ENCODE data around the gene SAC3D1. TPM values are rescaled to one million over a fixed set of nuclear protein-coding genes. Genes with fewer than 3 reads are reported as not detected.
A peak's percentile ranks its signal among the peaks of the same experiment; 100 is the strongest.

Gene SAC3D1
- total and polyA plus RNA-seq, 9 of the 15 experiments (the other 6 are each of a cell fraction or from before 2014, with no cell fraction given), result 0.20 to 35.2 (median 5.8) TPM

DNA sequence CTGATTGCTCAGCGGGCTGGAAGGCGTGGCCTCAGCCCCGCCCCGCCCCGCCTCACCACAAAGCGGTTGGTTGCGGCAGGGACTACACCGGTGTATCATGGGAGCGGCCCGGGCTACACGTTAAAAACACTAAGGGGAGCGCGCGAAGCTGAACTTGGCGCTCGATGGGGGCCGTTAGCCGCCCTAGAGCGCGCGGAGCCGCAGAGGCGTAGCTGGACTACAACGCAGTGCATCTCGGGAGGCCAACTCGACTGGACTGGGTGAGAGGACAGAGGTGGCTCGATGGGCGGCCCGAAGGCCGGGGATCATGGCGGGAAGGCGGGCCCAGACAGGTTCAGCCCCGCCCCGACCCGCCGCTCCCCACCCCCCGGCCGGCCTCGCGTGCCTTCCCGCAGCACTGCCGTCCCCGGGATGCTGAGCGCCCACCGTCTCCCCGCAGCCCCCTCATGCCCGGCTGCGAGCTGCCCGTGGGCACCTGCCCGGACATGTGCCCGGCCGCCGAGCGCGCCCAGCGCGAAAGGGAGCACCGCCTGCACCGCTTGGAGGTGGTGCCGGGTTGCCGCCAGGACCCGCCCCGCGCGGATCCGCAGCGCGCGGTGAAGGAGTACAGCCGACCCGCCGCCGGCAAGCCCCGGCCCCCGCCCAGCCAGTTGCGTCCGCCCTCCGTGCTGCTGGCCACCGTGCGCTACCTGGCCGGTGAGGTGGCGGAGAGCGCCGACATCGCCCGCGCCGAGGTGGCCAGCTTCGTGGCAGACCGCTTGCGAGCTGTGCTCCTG is at the start of gene SAC3D1 (continued):
- no peak for TF ChIP-seq TGIF2 (CRISPR knock-in tag; IDR thresholded peaks at IDR 0.05)
- TF ChIP-seq ZNF695 (CRISPR knock-in tag; IDR thresholded peaks at IDR 0.05), result no peak
- TF ChIP-seq ZNF146 (CRISPR knock-in tag; IDR thresholded peaks at IDR 0.05; ENCODE audit: unreplicated experiment), result no peak
- TF ChIP-seq CREBBP (IDR thresholded peaks at IDR 0.05; ENCODE audit: low read depth, low read length), result no peak
- no peak for TF ChIP-seq ZFP1 (CRISPR knock-in tag; IDR thresholded peaks at IDR 0.05)
- TF ChIP-seq SMAD4 (CRISPR knock-in tag; conservative IDR thresholded peaks at IDR 0.05), result peak; percentile 34
- no peak for TF ChIP-seq XRCC3 (IDR thresholded peaks at IDR 0.05)
- TF ChIP-seq, protein P1, sequence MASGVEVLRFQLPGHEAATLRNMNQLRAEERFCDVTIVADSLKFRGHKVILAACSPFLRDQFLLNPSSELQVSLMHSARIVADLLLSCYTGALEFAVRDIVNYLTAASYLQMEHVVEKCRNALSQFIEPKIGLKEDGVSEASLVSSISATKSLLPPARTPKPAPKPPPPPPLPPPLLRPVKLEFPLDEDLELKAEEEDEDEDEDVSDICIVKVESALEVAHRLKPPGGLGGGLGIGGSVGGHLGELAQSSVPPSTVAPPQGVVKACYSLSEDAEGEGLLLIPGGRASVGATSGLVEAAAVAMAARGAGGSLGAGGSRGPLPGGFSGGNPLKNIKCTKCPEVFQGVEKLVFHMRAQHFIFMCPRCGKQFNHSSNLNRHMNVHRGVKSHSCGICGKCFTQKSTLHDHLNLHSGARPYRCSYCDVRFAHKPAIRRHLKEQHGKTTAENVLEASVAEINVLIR (CRISPR knock-in tag; IDR thresholded peaks at IDR 0.05), result no peak
- no peak for TF ChIP-seq RBM25 (IDR thresholded peaks at IDR 0.05; ENCODE audit: low read depth, low read length, severe bottlenecking)
- no peak for TF ChIP-seq NFE2L1 (tag; IDR thresholded peaks at IDR 0.05; ENCODE audit: borderline replicate concordance, low read depth)
- TF ChIP-seq NRF1 (conservative IDR thresholded peaks at IDR 0.05 in 1 of 2, IDR thresholded peaks at IDR 0.05 in 1 of 2), result peak; percentile 61 to 63
- TF ChIP-seq SMARCC2 (IDR thresholded peaks at IDR 0.05; ENCODE audit: low read depth), result no peak
- TF ChIP-seq HDAC6 (IDR thresholded peaks at IDR 0.05; ENCODE audit: low read depth, low read length), result no peak
- TF ChIP-seq TEAD2 (tag; IDR thresholded peaks at IDR 0.05), result no peak
- TF ChIP-seq, protein P2, sequence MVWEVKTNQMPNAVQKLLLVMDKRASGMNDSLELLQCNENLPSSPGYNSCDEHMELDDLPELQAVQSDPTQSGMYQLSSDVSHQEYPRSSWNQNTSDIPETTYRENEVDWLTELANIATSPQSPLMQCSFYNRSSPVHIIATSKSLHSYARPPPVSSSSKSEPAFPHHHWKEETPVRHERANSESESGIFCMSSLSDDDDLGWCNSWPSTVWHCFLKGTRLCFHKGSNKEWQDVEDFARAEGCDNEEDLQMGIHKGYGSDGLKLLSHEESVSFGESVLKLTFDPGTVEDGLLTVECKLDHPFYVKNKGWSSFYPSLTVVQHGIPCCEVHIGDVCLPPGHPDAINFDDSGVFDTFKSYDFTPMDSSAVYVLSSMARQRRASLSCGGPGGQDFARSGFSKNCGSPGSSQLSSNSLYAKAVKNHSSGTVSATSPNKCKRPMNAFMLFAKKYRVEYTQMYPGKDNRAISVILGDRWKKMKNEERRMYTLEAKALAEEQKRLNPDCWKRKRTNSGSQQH (CRISPR knock-in tag; IDR thresholded peaks at IDR 0.05), result no peak
- TF ChIP-seq, protein P3, sequence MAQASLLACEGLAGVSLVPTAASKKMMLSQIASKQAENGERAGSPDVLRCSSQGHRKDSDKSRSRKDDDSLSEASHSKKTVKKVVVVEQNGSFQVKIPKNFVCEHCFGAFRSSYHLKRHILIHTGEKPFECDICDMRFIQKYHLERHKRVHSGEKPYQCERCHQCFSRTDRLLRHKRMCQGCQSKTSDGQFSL (CRISPR knock-in tag; IDR thresholded peaks at IDR 0.05), result no peak
- TF ChIP-seq, protein P3 (tag; IDR thresholded peaks at IDR 0.05), result no peak
- no peak for TF ChIP-seq NELFE (IDR thresholded peaks at IDR 0.05; ENCODE audit: insufficient read depth, insufficient read length)
- TF ChIP-seq SIN3B (IDR thresholded peaks at IDR 0.05; ENCODE audit: low read depth), result no peak
- TF ChIP-seq HMGN3 (IDR thresholded peaks at IDR 0.05; ENCODE audit: borderline replicate concordance, extremely low read depth, insufficient read length, low read depth, low read length), result no peak
- TF ChIP-seq NCOA2 (IDR thresholded peaks at IDR 0.05; ENCODE audit: partially characterized antibody in 2 of 2), result no peak
- TF ChIP-seq RBM34 (IDR thresholded peaks at IDR 0.05; ENCODE audit: borderline replicate concordance, insufficient read depth, low read length), result no peak
- no peak for TF ChIP-seq PTTG1 (tag; IDR thresholded peaks at IDR 0.05; ENCODE audit: low read depth)
- TF ChIP-seq HNRNPH1 (optimal IDR thresholded peaks at IDR 0.05; ENCODE audit: low read depth, low read length), result no peak
- TF ChIP-seq PHF8 (IDR thresholded peaks at IDR 0.05; ENCODE audit: borderline replicate concordance, low read length), result peak; percentile 87
